ENCODE results near the gene ELMOD3. TPM values are rescaled to one million over a fixed set of nuclear protein-coding genes. Genes with fewer than 3 reads are reported as not detected.

Gene ELMOD3
- total RNA-seq, 1 experiment from 2014 or later: 9.7 TPM

GRCh38 chr2:85439986-85440385, 85.4 kb downstream of the ELMOD3 start:
- no peak overlapping the region for H3K4me3 Mint-ChIP-seq
- no peak overlapping the region for H3K27ac Mint-ChIP-seq
- no peak for DNase-seq (ENCODE audit: low spot score)
- H3K9me3 Mint-ChIP-seq: no peaks in the 10 kb centered on the region
- peaks cover 15% of the 10 kb centered on the region for H3K27me3 Mint-ChIP-seq (ENCODE audit: low read depth)
- TF ChIP-seq HMGA2 (CRISPR knock-in tag; IDR thresholded peaks at IDR 0.05): no peak
- no peak for TF ChIP-seq CBFB (CRISPR knock-in tag; IDR thresholded peaks at IDR 0.05; ENCODE audit: low read depth)
- TF ChIP-seq ZNF671 (CRISPR knock-in tag; IDR thresholded peaks at IDR 0.05): no peak
- no peak for TF ChIP-seq NFE2L1 (CRISPR knock-in tag; IDR thresholded peaks at IDR 0.05)
- peaks cover 29% of the 10 kb centered on the region for H3K4me1 Mint-ChIP-seq
- no peaks in the 10 kb centered on the region for H3K36me3 Mint-ChIP-seq
- no peak for ATAC-seq
- CTCF ChIA-PET: interaction anchor here (0.6 kb wide), 1 partner anchor 40 kb away, joined by 6 read pairs; no protein-coding TSS in a partner anchor
- POLR2A ChIA-PET: interaction anchor here (0.7 kb wide), 1 partner anchor 600 kb away, joined by 3 read pairs; no protein-coding TSS in a partner anchor

GRCh38 chr2:85440729-85441128, 86.2 kb downstream of the ELMOD3 start:
- ATAC-seq: no peak
- no peak overlapping the region for H3K4me3 Mint-ChIP-seq
- peaks cover 25% of the 10 kb centered on the region for H3K4me1 Mint-ChIP-seq
- no peak overlapping the region for H3K27ac Mint-ChIP-seq
- CTCF ChIA-PET: interaction anchor here (0.6 to 0.9 kb wide), 2 partner anchors 41 to 111 kb away, joined by 4 to 6 read pairs; no protein-coding TSS in a partner anchor
- no peaks in the 10 kb centered on the region for H3K36me3 Mint-ChIP-seq
- no peaks in the 10 kb centered on the region for H3K9me3 Mint-ChIP-seq
- no peak for DNase-seq (ENCODE audit: low spot score)
- POLR2A ChIA-PET: no interaction called here
- H3K27me3 Mint-ChIP-seq (ENCODE audit: low read depth): peaks cover 15% of the 10 kb centered on the region
- TF ChIP-seq IRF2 (CRISPR knock-in tag; IDR thresholded peaks at IDR 0.05; ENCODE audit: borderline replicate concordance, low read depth): no peak
- no peak for TF ChIP-seq STAT6 (CRISPR knock-in tag; conservative IDR thresholded peaks at IDR 0.05; ENCODE audit: low read depth)
- TF ChIP-seq MLX (CRISPR knock-in tag; IDR thresholded peaks at IDR 0.05): no peak
- no peak for TF ChIP-seq E2F1 (CRISPR knock-in tag; IDR thresholded peaks at IDR 0.05)
- no peak for TF ChIP-seq HMGXB4 (CRISPR knock-in tag; IDR thresholded peaks at IDR 0.05)
- no peak for TF ChIP-seq NFATC4 (CRISPR knock-in tag; IDR thresholded peaks at IDR 0.05)
- TF ChIP-seq ARID4B (CRISPR knock-in tag; IDR thresholded peaks at IDR 0.05; ENCODE audit: borderline replicate concordance): no peak
- no peak for TF ChIP-seq PRDM15 (CRISPR knock-in tag; IDR thresholded peaks at IDR 0.05)
- no peak for TF ChIP-seq ERG (CRISPR knock-in tag; IDR thresholded peaks at IDR 0.05)
- TF ChIP-seq ZMAT4 (CRISPR knock-in tag; IDR thresholded peaks at IDR 0.05): no peak
- no peak for TF ChIP-seq ATF1 (CRISPR knock-in tag; IDR thresholded peaks at IDR 0.05)
